HG03108 (cell line): ENCODE results near the gene UGT1A3.
A peak's percentile ranks its signal among the peaks of the same experiment; 100 is the strongest.
"Not testable (repeated sequence)": the region's sequence is repeated elsewhere in the genome, so short reads cannot be mapped to it uniquely, and the experiment has no call there.

ENCODE experiments used
- ATAC-seq: cut with Tn5 transposase; IDR thresholded peaks from one replicate; pipeline ENCODE4 v1.9.1; 2021; ENCODE audit warnings: moderate library complexity; ENCODE audit not compliant: unreplicated experiment

UGT1A3 gene

DNA sequence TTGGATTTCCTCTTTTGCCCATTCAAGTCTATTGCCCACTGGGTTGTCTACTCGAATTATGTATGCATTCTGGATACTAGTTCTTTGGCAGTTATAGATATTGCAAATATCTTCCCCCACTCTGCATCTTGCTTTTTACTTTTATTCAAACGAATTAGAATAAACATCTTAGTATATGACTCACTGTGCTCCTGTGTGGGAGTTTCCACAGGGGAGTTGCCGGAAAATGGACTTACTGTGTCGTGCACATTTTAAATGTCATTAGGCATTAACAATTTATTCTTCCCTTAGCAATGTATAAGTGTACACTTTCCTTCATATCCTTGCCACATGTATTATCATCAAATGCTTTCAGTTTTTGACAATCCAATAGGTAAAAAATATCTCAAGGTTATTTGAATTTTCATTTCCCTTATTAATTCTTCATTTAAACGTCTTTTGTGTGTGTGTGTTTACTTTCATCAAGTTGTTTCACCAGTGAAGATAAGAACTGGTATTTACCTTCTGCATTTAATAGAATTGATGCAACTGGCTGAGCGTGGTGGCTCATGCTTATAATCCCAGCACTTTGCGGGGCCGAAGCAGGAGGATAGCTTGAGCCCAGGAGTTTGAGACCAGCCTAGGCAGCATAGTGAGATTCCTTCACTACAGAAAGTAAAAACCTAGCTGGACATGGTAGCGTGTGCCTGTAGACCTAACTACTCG lies 20.8 kb upstream of the UGT1A3 start:
- ATAC-seq: no peak

DNA sequence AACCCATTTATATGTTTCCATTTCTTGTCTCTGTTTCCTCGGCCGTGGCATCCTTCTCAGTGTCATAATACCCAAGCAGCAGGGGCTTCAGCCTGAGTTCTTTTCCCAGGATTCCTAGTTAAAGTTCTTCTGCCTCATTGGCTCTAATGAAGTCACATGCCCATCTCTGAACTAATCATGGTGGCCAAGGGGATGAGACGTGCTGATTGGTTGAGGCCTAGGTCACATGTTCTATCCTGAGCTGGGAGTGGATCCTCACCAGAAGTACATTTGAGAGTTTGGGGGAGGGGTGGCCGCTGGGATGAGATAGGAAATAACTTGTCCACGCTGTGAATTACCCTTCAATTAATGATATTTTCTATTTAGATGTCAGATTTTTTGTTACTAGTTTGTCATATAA lies 19.9 kb upstream of the UGT1A3 start:
- ATAC-seq: no peak

DNA sequence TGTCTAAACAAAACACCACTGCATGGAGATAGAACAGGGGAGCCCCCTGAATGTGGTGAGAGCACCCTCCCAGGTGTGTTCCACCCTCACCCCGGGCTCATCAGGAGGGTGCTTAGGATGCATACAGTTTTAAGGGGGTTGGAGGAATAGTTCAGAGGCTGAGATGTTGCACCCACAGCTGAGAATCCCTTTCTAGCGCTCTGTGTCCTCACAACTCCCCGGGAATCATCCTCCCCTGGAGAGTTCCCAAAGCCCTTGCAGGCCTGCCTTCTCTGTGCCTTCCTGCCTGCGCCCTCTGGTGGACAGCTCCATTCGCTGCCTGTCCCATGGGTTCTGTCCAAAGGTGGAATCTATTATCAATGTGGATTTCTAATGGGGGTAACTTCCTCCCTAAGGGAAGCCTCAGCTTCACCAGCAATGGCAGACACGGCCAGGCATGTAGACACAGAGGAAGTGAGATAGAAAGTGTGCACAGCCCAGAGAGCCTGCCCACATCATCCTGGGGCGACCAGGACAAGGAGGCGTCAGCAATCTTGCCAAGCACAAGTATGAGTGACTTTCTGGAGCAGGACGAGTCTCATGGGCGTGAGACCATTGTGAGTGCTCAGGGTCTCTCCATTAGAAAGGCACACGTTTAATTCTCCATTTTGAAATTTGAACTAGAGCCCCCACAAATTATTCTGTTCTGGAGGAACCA lies 17.4 kb upstream of the UGT1A3 start:
- ATAC-seq: peak; percentile 59

DNA sequence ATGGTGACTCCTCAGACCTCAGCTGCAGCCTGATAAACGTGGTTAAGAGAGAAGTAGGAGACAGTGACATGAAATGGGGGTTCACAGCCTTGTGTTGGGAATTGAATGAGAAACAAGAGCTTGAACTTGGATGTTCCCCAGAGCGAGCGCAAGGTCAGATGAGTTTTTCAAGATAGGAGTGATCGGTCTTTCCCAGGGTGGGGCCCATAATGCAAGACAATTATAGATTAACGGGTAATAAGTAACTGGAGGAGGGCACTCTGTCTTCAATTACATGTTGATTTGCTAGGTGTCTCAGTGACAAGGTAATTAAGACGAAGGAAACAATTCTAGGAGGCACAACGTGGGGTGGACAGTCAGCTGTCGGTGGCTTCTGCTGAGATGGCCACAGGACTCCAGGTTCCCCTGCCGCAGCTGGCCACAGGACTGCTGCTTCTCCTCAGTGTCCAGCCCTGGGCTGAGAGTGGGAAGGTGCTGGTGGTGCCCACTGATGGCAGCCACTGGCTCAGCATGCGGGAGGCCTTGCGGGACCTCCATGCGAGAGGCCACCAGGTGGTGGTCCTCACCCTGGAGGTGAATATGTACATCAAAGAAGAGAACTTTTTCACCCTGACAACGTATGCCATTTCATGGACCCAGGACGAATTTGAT lies 16.1 kb upstream of the UGT1A3 start, which contains the start of gene UGT1A5:
TSS of gene UGT1A5 (plus strand) at position 297 of the 651 bp plus-strand sequence. CDS start at position 382, 85 bp downstream.
- no peak for ATAC-seq

GRCh38 chr2:233713262-233713615 lies 15.6 kb upstream of the UGT1A3 start:
- ATAC-seq: no peak

- ATAC-seq: no peak
These were observed 14.7 kb upstream of the UGT1A3 start for GRCh38 chr2:233714121-233714520.

GRCh38 chr2:233718552-233718951 lies 10.3 kb upstream of the UGT1A3 start, which contains the start of gene UGT1A4:
UGT1A4 (plus strand) TSS chr2:233718736; CDS start chr2:233718821, 85 bp downstream.
- ATAC-seq: no peak

GRCh38 chr2:233736868-233737653 lies 8.2 kb downstream of the UGT1A3 start:
- ATAC-seq: not testable (repeated sequence)

- ATAC-seq: no peak
These were observed 12.0 kb downstream of the UGT1A3 start for GRCh38 chr2:233740870-233741269.

DNA sequence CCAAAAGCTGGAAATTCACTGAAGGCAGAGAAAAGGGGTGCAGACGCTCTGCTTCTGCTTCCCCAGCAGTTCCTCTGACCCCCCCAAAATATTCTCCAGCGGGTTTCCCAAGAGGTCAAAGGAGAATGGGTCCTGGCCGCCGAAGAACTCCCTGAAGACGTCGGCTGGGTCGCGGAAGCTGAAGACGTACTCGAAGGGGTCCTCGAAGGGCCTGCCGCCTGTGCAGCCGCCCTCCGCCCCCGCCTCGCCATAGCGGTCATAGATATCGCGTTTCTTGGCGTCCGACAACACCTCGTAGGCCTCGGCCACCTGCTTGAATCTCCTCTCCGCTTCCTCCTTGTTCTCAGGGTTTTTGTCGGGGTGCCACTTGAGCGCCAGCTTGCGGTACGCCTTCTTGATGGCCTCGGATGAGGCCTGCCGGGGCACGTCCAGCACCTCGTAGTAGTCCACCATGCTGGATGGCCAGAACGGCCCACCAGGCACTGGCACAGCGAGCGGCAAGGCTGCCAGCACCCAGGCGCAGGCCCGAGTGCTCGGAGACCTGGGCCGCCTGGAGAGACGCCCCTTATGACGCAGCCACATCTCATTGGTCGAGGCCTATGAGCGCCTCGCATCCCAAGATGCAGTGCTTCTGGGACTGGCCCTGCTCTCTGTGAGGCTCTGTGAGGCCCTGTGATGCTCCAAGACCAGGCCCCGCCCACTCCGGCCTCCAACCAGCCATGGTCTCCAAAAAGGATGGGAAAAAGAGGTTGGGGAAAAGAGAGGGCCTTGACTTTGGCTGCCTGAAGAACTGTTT lies 14.8 kb downstream of the UGT1A3 start:
- ATAC-seq: no peak

DNA sequence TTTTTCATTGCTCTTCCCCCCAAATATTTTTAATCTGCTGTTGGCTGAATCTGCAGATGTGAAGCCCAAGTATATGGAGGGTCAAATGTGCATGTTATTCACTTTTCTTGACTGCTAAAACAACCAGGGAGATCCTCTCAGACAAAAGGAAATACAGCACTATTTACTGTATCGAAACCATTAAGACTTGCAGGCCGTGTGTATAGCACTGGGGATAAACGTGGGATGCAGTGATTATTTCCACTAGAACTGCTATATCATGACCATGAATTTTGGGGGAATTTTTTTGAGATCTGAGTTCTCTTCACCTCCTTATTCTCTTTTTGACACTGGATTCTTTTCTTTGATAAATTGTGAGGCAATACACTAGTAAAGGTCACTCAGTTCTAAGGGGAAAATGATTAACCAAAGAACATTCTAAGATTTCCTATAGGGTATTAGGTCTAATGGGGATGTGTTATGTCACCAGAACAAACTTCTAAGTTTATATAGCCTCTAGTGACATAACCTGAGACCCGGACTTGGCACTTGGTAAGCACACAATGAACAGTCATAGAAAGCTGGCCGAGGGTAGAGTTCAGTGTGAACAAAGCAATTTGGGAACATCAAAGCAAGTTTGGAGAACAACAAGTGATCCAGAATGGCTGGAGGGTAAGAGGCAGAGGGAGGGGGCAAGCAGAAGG lies 16.4 kb downstream of the UGT1A3 start:
- ATAC-seq: no peak

DNA sequence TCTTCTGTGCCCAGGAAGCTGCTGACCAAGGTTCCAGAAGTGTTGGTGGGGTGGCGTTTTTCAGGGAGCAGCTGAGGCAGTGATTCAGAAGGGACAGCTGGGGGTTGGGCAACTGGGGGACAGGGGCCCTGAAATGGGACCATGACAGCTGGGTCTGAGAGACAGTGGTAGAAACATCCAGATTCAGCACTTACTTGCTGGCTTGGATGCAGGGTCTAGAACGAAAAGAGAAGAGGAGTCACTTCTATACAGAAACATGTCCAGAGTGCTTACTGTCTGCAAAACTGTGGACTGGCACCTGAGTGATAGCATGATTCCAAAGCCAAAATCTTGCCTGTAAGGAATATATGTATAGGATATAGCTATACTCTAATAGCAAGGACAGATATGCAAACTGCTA lies 17.0 kb downstream of the UGT1A3 start:
- ATAC-seq: not testable (repeated sequence)

- ATAC-seq: no peak
These were observed 17.8 kb downstream of the UGT1A3 start for GRCh38 chr2:233746475-233747282.

- ATAC-seq: no peak
These were observed 18.4 kb downstream of the UGT1A3 start for GRCh38 chr2:233747283-233747544.

- not testable (repeated sequence) for ATAC-seq
These were observed 21.8 kb downstream of the UGT1A3 start for GRCh38 chr2:233750689-233751088.

DNA sequence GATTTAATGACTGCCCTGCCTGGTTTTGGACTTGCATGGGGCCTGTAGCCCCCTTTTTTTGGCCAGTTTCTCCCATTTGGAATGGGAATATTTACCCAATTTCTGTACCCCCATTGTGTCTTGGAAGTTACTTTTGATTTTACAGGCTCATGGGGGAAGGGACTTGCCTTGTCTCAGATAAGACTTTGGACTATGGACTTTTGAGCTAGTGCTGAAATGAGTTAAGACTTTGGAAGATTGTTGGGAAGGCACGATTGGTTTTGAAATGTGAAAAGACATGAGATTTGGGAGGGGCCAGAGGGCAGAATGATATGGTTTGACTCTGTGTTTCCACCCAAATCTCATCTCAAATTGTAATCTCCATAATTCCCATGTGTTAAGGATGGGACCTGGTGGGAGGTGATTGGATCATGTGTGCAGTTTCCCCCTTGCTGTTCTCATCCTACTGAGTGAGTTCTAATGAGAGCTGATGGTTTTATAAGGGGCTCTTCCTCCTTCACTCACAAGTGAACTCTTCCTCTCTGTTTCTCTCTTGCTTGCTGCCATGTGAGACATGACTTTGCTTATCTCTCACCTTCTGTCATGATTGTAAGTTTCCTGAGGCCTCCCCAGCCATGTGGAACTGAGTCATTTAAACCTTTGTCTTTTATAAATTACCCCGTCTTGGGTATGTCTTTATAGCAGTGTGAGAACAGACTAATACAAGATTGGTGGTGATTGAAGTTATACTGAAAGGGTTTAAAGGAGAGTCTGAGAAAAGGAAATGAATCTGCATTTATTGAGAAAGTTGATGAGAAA lies 22.6 kb downstream of the UGT1A3 start:
- not testable (repeated sequence) for ATAC-seq

DNA sequence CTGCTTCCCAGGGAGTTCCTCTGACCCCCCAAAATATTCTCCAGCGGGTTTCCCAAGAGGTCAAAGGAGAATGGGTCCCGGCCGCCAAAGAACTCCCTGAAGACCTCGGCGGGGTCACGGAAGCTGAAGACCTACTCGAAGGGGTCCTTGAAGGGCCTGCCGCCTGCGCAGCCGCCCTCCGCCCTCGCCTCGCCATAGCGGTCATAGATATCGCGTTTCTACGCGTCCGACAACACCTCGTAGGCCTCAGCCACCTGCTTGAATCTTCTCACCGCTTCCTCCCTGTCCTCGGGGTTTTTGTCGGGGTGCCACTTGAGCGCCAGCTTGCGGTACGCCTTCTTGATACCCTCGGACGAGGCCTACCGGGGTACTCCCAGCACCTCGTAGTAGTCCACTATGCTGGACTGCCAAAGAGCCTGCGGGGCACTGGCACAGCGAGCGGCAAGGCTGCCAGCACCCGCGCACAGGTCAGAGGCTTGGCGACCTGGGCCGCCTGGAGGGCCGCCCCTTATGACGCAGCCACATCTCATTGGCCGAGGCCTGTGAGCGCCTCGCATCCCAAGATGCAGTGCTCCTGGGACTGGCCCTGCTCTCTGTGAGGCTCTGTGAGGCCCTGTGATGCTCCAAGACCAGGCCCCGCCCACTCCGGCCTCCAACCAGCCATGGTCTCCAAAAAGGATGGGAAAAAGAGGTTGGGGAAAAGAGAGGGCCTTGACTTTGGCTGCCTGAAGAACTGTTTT lies 26.2 kb downstream of the UGT1A3 start:
- ATAC-seq: no peak
